ENCODE data around the gene SNTG2. TPM values are rescaled to one million over a fixed set of nuclear protein-coding genes. Genes with fewer than 3 reads are reported as not detected.
"Not testable (repeated sequence)": the region's sequence is repeated elsewhere in the genome, so short reads cannot be mapped to it uniquely, and the experiment has no call there.

Gene SNTG2
- total RNA-seq, 4 donors from 2014 or later: 1.7 to 5.9 (median 2.0) TPM; not detected in 1

- 73 to 93% methylated on average over 3 of the region's 3 CpGs for WGBS, 2 donors
- no peak for DNase-seq
- Histone ChIP-seq H3K9me3 (peaks cover 0 to 7% (median 0%) of the 10 kb centered on the region in 3 donors), H3K4me3 (no peak overlapping the region), H3K4me1 (no peaks in the 10 kb centered on the region), H3K36me3 (no peaks in the 10 kb centered on the region), H3K27me3 (no peaks in the 10 kb centered on the region), H3K27ac (no peak overlapping the region)
- intact Hi-C loops (cut with DNase I): no loop called here
- TF ChIP-seq CTCF (IDR thresholded peaks at IDR 0.05) (no peak), POLR2A (IDR thresholded peaks at IDR 0.05) (no peak)
These were observed 276.1 kb downstream of the SNTG2 start for GRCh38 chr2:1226766-1227165.

GRCh38 chr2:1227274-1227900, 276.7 kb downstream of the SNTG2 start:
- peaks cover 0 to 7% (median 0%) of the 10 kb centered on the region in 3 donors for H3K9me3 ChIP-seq
- no peak for DNase-seq

GRCh38 chr2:1229596-1229995, 278.9 kb downstream of the SNTG2 start:
- no CpG with 5 or more reads among the region's 30 CpGs for WGBS, 2 donors
- DNase-seq; H3K27me3 ChIP-seq; H3K36me3 ChIP-seq; H3K9me3 ChIP-seq; H3K27ac ChIP-seq; intact Hi-C loops (cut with DNase I); H3K4me3 ChIP-seq; H3K4me1 ChIP-seq: not testable (repeated sequence)

More at GRCh38 chr2:1227274-1227900, 276.7 kb downstream of the SNTG2 start:
- WGBS, 2 donors: 69 to 91% methylated on average over 4 to 17 of the region's 19 CpGs
- intact Hi-C loops (cut with DNase I): no loop called here
- Histone ChIP-seq H3K27me3 (no peaks in the 10 kb centered on the region), H3K4me3 (no peak overlapping the region), H3K36me3 (no peaks in the 10 kb centered on the region), H3K27ac (peak overlapping the region in 1 of 4 donors; percentile 1), H3K4me1 (no peaks in the 10 kb centered on the region)
- TF ChIP-seq POLR2A (IDR thresholded peaks at IDR 0.05) (no peak), CTCF (IDR thresholded peaks at IDR 0.05) (no peak)

- Histone ChIP-seq H3K4me1 (no peaks in the 10 kb centered on the region), H3K27ac (no peak overlapping the region), H3K9me3 (peaks cover 0 to 7% (median 0%) of the 10 kb centered on the region in 3 donors), H3K27me3 (no peaks in the 10 kb centered on the region), H3K4me3 (no peak overlapping the region), H3K36me3 (no peaks in the 10 kb centered on the region)
- intact Hi-C loops (cut with DNase I): no loop called here
- WGBS, 2 donors: 74 to 86% methylated on average over 16 to 18 of the region's 19 CpGs
- no peak for DNase-seq
- TF ChIP-seq CTCF (IDR thresholded peaks at IDR 0.05) (no peak), POLR2A (IDR thresholded peaks at IDR 0.05) (no peak)
These were observed 279.7 kb downstream of the SNTG2 start for GRCh38 chr2:1230155-1230893.

GRCh38 chr2:1231466-1232063, 280.9 kb downstream of the SNTG2 start:
- H3K4me3 ChIP-seq: no peak overlapping the region
- H3K36me3 ChIP-seq: no peaks in the 10 kb centered on the region
- intact Hi-C loops (cut with DNase I): no loop called here
- WGBS, 2 donors: 63 to 80% methylated on average over 3 to 5 of the region's 11 CpGs
- H3K4me1 ChIP-seq: no peaks in the 10 kb centered on the region
- DNase-seq: no peak
- no peak overlapping the region for H3K27ac ChIP-seq
- no peak for TF ChIP-seq POLR2A (IDR thresholded peaks at IDR 0.05)
- no peaks in the 10 kb centered on the region for H3K27me3 ChIP-seq
- peaks cover 0 to 7% (median 0%) of the 10 kb centered on the region in 3 donors for H3K9me3 ChIP-seq

GRCh38 chr2:1233281-1233680, 282.6 kb downstream of the SNTG2 start:
- DNase-seq: no peak
- Histone ChIP-seq H3K9me3 (peaks cover 0 to 7% (median 0%) of the 10 kb centered on the region in 3 donors), H3K4me3 (no peak overlapping the region), H3K4me1 (no peaks in the 10 kb centered on the region), H3K36me3 (no peaks in the 10 kb centered on the region), H3K27me3 (no peaks in the 10 kb centered on the region), H3K27ac (peak overlapping the region in 2 of 4 donors; percentile 28 to 34)
- WGBS, 2 donors: 71 to 78% methylated on average over 9 to 15 of the region's 15 CpGs
- intact Hi-C loops (cut with DNase I): no loop called here
- TF ChIP-seq CTCF (IDR thresholded peaks at IDR 0.05) (no peak), POLR2A (IDR thresholded peaks at IDR 0.05) (no peak)

Data from esophagus squamous epithelium (tissue), 5 donors.